ENCODE data around the gene GBE1.
A peak's percentile ranks its signal among the peaks of the same experiment; 100 is the strongest.
"Not testable (repeated sequence)": the region's sequence is repeated elsewhere in the genome, so short reads cannot be mapped to it uniquely, and the experiment has no call there.

GBE1 gene

DNA sequence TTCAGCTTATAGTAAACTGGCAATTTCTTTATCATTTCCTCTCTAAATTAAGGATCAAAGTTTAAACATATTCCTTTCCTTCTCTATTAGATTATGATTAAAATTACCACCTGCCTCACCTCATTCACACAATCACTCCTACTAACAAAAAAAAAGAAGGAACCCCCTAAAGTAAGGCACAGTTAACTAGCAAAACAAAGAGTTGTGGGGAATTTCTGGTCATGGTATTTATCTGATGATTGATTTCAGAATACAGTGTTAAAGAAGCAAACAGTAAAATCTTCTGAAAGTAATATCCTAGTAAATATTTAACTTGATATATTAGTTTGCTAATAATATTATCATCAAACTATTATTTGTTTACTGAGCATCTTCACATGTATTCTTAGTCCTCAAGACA, 8.8 kb downstream of the GBE1 start:
- DNase-seq = no peak

DNA sequence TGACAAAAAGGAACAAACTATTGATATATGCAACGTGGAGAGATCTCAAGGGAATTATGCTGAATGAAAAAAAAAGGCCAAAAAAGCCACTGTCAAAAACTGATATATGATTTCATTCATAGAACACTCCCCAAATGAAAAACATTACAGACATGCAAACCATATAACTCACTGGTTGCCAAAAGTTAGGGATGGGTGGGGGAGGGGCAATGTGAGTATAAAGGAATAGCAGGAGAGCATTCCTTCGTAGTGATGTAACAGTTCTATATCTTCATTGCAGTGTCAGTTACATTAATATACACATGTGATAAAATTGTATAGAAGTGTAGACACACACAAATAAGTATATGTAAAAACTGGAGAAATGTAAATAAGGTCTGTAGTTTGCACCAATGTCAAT, 12.2 kb downstream of the GBE1 start:
- no peak for DNase-seq

DNA sequence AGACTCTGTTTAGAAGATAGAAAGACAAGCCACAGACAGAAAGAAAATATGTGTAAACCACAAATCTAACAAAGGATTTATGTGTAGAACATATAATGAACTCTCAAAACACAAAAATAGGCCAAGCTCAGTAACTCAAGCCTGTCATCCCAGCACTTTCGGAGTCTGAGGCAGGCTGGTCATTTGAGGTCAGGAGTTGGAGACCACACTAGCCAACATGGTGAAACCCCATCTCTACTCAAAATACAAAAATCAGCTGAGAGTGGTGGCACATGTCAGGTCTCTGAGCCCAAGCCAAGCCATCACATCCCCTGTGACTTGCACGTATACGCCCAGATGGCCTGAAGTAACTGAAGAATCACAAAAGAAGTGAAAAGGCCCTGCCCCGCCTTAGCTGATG, 14.2 kb downstream of the GBE1 start:
- DNase-seq = not testable (repeated sequence)

DNA sequence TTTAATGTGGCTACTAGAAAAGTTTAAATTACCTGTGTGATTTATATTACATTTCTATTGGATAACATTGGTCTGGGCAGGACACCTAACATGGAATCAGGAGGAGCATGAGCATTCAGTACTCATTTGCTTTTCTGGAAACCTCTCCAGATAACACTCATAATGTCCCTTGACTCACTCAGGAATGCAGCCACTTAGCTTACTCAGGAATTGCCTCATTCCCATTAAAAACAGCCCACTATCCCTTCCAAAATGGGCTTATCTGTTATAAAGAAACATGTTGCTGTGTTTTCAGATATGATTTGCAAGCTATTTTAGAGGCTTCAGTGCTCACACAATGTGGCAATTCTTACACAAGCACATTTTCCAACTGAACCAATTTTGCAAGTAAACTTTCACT, 17.1 kb downstream of the GBE1 start:
- no peak for DNase-seq

DNA sequence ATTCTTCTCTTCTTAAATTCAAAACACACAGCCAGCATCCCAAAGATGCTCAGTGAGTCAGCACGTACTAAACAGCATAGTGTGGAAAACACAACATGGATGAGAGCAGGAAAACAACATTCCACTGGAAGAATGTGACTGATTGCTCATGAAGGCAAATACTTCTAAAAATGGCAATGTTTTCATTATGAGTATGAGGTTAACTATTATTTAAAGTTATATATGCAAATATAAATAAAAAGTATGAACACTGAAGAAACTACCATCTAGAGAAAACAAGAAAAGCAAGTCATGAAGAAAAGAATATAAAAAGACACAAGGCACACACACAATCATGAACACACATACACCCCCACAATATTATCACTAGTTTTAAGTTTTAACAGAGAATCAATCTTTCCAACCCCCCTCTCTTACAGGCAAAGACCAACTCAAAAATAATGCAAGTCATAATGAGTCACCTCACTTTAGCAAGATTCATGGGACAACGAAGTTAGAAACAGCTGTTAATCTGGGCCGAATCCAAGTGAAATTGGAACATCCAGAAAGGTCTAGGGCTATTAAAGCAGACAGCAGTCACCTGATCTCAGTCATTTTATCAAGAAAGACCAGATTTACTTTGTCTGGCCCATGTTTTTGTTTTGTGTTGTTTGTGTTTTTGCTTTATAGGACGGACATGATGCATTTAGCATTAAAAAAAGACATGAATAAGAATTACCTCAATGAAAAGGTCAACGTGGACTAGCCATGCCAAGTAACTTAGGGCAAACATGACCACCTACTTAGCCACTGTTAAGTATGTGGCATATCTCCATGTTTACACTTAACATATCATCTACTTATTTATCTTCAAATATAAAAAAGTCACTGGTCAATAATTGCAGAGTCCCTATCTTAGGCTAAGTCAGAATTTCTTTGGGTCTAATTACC, 18.1 kb downstream of the GBE1 start:
- no peak for DNase-seq

DNA sequence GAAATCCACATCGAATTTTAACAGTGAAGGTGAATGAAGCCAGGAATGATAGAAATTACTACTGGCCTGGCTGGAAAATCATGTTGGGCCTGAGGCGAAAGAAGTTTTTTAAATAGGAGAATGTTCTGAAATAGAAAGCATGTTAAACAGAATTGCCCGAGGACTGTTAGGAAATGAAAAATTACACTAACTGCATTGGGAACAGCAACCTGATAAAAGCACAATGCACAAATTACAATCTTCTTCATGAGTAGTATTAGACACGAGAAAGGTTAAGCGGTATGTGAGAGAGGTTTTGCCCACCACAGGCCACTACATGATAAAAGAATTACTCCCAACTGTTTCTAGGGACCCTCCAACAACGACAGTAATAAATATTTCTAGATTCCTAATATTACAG, 18.9 kb downstream of the GBE1 start:
- no peak for DNase-seq

DNA sequence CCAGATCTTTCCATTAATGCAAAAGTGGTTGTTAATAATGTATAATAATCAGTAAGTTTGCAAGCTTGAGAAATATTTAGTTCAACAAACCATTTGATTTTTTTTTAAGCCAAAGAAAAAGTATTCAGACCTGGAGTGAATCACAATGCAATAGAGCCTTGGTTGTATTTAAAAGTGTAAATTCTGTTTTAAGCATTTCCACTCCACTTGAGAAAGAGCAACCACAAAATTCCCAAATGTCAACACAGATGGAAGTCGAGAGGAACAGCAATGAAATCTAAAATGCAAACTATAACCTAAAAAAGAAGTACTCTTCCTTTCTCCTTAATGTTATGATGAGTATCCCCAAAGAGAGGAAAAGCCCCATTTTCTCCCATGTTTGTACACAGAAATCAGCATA, 20.2 kb downstream of the GBE1 start:
- no peak for DNase-seq

DNA sequence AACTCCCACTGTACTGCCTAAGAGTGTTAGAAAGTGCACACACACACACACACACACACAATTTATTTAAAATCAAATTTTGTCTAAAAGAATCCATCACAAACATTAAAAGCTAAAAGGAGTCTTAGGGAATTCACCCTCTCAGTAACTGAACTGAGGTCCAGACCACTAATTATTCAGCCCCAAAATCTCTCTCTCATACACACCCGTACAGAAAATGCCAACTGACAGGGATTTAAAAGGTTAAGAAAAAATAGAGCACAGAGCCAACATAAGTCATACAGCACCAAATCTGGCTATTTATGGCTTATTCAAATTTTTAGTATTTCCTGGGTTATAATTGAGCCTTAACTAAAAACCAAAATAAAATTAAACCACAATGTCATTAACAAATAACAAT, 20.7 kb downstream of the GBE1 start:
- no peak for DNase-seq

DNA sequence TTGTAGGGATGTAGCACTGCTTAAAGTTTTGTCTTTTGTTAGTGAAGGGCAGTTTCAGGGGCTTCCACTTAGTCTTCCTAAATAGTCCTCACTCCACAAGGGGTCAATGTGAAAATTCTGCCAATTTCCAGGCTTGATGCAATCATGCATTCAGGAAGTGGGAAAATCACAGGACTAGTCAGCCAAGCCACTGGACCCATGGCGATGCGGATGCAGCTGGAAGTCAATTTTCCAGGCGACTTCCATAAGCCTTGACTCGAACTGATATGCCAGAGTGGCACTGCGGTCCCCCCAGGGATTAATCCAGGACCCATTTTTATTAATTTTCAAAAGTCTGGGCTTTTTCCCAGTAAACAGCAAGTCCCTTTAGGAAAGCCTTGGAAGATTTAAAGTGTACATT, 26.1 kb downstream of the GBE1 start:
- DNase-seq = no peak

DNA sequence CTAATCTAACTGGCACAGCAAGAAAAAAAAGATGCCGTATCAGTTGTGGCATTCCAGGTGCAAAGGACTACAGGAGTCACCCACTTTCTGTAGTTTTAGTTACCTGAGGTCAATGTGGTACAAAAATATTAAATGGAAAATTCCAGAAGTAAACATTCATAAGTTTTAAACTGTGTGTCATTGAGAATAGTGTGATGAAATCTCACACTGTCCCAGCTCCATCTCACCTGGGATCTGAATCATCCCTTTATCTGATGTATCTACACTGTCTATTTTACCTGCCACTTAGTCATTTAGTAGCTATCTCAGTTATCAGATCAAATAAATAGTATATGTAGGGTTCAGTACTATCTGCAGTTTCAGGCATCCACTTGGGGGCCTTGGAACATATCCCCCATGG, 26.7 kb downstream of the GBE1 start:
- DNase-seq = no peak

DNA sequence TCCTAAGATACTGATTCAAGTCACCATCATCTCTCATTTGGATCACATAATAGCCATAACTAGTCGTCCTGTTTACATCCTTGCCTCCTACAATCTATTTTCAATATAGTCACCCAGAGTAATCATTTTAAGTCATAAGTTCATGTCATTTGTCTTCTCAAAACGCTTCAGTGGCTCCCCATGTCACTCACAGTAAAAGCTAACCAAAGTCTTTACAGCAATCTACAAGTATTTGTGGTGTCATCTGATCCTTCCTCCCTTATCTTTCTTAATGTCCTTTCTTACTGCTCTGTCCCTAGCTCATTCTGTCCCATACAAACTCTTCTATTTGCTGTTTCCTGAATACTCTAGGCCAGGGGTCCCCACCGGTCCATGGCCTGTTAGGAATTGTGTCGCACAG, 28.8 kb downstream of the GBE1 start:
- no peak for DNase-seq

DNA sequence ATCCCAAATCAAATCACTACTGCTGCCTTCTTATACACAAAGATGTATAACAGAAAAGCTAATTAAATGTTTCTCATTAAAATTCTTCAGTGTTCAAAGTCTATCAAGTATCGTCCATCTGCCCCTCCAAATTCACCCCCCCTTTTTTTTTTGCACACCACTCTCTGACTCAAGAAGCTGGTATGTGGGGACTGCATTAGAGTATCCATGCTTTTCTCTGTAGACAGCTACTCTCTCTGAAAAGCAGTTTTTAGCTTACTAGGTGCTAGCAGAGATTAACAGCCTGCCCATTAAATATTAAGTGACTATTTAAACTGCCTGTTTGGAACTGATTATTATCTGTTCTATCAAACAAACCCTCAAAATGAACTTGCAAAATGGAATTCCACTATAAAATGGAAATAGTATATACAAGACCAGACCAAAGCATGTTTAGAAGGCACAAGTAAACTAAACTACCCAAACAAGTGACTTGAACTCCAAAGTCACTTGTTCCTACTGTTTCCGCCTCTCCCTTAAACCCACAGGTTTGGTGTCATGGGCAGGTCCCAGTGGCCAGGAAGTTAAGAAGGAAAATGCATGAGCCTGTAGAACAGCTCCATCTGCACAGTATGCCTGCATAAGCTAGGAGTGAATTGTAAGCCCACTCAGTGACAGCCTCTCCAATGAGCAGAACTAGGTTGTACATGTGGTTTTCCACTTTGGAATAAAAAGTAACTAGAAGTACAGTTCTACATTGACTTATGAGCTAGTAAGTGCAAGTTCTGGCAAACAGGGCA, 32.5 kb downstream of the GBE1 start:
- DNase-seq = no peak

DNA sequence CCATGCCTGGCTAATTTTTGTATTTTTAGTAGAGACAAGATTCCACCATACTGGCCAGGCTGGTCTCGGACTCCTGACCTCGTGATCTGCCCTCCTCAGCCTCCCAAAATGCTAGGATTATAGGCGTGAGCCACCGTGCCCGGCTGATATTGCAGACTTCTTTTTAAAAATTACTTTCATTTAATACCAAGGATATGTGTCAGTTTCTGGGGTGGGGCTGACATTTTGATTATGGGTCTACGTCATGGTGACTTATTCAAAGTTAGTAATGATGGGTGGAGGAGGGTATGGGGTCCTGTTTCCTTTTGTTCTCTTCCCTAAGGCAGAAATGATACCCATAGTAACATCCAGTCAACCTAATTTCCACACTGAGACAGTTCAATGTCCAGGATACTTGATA, 34.7 kb downstream of the GBE1 start:
- no peak for DNase-seq

DNA sequence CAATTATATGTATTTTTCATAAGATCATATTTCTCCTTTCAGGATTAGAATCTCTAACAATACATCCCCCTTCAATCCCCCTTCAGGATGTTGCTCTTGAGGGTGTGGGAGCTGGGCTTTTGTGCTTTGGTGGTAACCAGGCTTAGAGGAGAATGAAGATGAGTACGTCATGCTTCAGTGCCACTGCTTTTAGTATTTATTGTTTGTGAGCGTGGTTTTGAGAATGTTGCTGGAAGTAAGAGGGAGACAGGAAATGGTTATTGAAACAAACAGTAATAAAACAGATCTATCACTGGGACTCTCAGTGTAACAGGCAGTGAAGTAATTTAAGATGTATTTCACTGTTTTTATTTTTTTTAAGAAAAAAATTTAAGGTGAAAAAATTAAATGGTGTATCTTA, 35.3 kb downstream of the GBE1 start:
- DNase-seq = no peak

DNA sequence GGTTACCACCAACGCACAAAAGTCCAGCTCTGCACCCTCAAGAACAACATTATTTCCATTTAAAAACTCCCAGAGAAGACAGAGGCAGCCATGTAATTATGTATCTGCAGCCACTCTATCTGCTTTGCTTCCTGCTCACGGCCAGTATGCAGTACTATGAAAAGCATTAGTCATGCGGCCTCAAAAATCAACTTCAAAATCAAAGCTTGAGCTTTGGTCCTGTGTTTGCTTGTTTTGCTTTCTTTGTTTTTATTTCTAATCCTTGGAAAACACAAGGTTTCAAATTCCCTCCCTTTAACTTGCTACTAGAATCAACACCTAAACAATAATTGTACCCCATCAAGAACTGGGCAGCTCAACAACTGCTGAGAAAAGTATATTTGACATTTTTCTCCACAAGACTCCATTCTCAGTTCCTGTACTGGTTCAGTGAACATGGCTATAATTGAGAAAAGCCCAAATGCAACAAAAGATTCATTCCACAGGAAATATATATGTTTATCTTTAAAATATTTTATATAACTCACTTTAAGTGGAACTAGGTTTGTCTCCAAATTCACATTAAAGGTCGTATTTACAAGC, 37.6 kb downstream of the GBE1 start:
- no peak for DNase-seq

DNA sequence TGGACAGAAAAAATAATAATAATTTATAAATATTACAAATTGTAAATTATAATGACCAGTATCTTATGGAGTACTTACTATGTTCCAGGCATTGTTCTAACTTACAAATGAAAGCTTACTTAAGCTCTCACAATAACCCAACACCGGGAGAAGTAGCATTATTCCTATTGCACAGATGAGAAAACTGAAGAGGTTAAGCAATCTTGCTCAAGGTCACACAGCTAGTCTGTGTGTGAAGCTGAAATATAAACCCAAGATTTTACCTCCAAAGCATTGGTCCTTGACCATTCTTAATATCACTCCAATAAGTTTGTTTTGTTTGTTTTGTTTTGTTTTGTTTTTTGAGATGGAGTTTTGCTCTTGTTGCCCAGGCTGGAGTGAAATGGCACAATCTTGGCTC, 43.1 kb downstream of the GBE1 start:
- no peak for DNase-seq

DNA sequence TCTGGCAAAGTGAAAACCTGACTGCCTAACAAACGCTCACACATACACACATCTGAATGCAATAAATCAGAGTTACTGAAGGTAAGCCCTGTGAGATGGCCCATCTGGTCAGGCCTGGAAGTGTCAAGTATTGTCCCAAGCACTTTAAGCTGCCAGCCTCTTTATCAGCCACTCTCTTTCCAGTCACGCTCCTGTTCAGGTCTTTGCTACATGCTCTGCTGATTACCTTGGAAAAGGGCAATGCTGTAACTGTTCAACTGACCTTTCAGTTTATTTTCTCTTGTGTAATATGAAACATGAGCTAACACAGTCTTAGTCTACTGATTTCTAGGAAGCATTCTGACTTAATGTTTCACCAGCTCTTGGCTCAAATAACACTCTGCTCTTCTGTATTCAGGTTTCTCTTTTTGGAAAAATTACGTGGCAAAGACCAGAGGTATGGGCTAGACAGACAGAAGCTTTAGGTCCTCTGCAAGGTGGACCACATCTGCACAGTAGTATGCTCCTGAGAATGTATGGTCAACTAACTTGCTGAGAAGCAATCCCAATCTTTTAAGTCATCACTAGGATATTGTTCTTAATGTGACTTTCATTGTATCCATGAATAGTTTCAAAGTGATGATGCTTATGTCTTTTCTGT, 44.5 kb downstream of the GBE1 start:
- DNase-seq = peak; percentile 16

DNA sequence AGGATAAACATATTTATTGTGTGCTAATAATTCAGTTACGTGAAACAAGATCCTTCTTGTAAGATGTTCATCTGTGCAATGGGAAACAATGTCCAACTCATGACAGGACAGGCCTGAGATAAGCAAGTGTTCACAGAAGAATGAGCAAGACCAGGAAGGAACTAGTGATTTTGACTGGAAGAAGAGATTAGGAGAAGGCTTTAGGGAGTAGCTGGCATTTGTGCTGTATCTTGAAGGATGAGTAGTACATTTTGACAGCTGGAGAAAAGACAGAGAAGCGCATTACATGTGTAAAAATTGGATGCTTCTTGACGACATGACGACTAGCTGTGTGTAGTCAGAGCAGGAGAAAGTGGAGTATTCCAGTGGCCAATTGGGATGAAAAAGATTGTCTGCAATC, 48.4 kb downstream of the GBE1 start:
- no peak for DNase-seq

DNA sequence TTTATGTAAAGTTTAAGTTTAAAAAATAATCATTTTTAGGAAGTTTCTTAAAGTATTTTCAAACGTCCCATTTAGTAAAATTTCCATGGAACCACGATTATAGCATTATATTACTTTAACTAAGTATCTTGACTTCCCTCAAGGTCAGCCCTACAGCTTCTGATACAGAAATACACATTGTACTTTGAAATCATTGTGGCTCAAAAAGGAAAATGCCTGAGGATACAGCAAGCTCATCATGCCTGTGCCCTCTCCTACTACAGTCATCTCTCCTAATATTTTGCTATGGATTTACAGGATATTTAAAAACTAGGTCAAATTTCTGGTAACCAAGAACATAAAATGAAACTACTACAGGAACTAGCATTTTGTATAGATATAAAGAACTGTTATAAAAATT, 51.8 kb downstream of the GBE1 start:
- no peak for DNase-seq

DNA sequence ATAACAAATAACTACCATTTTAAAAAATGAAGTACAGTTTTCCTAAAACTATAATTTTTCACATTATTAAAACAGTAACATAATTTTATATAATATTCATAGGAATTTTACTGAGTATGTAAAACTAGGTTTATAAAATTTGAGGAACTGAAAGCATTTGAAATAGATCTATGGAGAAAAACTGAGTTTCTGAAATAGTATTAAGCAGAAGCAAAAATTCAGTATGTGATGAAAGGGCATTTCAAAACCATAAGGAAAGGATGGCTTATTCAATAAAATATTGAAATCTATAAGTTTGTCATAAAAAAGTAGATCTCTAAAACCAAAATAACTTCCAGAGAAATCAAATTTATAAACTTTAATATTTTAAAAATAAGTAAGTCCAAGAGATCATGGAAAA, 53.4 kb downstream of the GBE1 start:
- no peak for DNase-seq

DNA sequence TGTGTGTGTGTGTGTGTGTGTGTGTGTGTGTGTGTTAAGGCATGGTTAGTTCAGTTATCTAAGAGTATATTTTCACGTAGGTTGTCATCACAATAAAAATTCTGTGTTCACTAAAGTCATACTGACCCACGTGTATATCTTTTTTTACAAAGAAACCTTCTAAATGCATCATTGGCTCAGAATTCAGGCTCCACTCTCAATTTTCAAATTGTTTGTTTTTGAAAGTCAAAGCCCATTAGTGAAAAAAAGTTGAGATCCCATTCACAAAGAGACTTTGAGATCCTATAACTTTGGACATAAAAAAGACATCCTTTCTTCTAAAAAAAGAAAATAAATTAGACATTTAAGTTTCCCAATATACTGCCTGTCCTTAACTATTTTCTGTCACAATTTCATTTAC, 59.3 kb downstream of the GBE1 start:
- DNase-seq = no peak

DNA sequence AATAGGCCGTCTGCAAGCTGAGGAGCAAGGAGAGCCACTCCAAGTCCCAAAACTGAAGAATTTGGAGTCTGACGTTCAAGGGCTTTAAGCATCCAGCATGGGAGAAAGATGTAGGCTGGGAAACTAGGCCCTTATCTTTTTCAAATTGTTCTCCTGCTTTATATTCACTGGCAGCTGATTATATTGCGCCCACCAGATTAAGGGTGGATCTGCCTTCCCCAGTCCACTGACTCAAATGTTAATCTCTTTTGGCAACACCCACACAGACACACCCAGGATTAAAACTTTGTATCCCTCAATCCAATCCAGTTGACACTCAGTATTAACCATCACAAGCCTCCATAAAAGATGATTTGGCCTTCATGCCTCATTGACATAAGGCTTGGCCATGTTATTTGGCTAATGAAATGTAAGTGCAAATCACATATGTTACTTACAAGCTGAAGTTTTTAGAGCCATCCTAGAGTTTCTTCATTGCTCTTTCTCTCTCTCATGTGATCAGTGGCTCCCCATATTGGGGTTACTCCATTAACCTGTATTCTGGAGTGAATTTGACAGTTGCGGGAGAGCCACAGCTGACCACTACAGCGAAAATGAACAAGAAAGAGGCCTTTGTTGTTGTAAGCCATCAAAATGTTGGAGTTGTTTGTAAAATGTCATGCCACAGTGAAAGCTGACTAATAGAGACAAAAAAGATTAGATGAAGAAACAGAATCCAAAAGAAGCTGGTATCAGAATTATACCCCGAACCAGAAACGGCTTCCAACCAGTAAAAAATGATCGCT, 61.7 kb downstream of the GBE1 start:
- DNase-seq = no peak

DNA sequence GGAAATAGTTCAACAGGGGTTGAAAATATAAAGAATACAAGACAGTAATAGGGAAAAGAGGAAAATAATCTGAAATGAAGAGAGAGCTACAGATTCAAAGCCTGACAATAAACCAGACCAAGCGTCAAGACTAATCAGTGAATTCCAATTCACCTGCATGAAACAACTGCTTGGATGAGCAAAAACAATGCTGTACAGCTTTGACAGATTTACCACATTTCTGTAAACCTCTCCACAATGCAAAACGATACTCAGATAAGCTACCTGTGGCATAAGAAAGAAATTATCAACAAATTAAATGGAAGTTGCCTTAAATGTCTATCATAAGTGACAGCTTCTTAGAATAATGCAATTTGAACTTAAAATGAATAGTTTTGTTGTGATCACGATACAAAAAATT, 65.4 kb downstream of the GBE1 start:
- no peak for DNase-seq

Data from NCI-H524 treated with DMSO at 0.1 percent for 48 hours (cell line).